Measurements from ENCODE around the gene GOLPH3L. TPM values are rescaled to one million over a fixed set of nuclear protein-coding genes. Genes with fewer than 3 reads are reported as not detected.
"Not testable (repeated sequence)": the region's sequence is repeated elsewhere in the genome, so short reads cannot be mapped to it uniquely, and the experiment has no call there.

The GOLPH3L gene
- total RNA-seq, 3 donors from 2014 or later = 62.8 to 105 (median 69.4) TPM

- Histone ChIP-seq H3K36me3 (ENCODE audit: low read depth) (peaks cover 7% of the 10 kb centered on the region), H3K4me1 (ENCODE audit: low read depth) (peaks cover 22% of the 10 kb centered on the region), H3K9me3 (no peaks in the 10 kb centered on the region), H3K4me3 (peak within 1 kb of the TSS; percentile 31)
- ATAC-seq = peak; percentile 95
- peak; percentile 95 to 98 (median 97) for DNase-seq
- intact Hi-C loops (cut with DNase I, micrococcal nuclease) = loop anchor here in 1 of 2 donors (10.0 kb wide), 1 partner anchor 75 kb away; no protein-coding TSS in a partner anchor
- TF ChIP-seq, protein P1, sequence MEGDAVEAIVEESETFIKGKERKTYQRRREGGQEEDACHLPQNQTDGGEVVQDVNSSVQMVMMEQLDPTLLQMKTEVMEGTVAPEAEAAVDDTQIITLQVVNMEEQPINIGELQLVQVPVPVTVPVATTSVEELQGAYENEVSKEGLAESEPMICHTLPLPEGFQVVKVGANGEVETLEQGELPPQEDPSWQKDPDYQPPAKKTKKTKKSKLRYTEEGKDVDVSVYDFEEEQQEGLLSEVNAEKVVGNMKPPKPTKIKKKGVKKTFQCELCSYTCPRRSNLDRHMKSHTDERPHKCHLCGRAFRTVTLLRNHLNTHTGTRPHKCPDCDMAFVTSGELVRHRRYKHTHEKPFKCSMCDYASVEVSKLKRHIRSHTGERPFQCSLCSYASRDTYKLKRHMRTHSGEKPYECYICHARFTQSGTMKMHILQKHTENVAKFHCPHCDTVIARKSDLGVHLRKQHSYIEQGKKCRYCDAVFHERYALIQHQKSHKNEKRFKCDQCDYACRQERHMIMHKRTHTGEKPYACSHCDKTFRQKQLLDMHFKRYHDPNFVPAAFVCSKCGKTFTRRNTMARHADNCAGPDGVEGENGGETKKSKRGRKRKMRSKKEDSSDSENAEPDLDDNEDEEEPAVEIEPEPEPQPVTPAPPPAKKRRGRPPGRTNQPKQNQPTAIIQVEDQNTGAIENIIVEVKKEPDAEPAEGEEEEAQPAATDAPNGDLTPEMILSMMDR (IDR thresholded peaks at IDR 0.05) = no peak
Observed at GRCh38 chr1:150629115-150629928, 67.6 kb downstream of the GOLPH3L start, which contains the start of gene ENSA. TSS of gene ENSA (minus strand) at chr1:150629612. CDS start at chr1:150629470, 142 bp downstream.

DNA sequence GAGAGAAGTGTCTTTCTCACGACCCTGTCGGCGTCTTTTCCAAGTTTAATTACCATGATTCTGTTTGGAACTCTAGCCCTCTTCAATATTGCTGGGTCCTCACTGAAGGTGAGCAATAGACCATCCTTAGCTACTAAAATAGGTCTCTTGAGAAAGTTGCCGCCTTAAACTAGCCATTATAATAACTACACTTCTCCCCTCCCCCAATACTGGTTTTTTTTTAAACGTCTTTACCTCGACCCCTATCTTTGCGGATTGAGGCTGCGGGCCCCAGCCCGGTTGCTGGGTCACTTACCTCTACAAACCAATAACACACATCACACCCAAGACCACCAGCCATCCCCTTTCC is 68.2 kb downstream of the GOLPH3L start:
- Histone ChIP-seq H3K4me3 (peak overlapping the region; percentile 31), H3K4me1 (ENCODE audit: low read depth) (peaks cover 22% of the 10 kb centered on the region), H3K9me3 (no peaks in the 10 kb centered on the region), H3K36me3 (ENCODE audit: low read depth) (peaks cover 7% of the 10 kb centered on the region)
- DNase-seq (no peak), ATAC-seq (no peak)
- TF ChIP-seq, protein P1 (IDR thresholded peaks at IDR 0.05) = no peak
- intact Hi-C loops (cut with DNase I, micrococcal nuclease) = loop anchor here in 1 of 2 donors (10.0 kb wide), 1 partner anchor 74 kb away; no protein-coding TSS in a partner anchor

DNA sequence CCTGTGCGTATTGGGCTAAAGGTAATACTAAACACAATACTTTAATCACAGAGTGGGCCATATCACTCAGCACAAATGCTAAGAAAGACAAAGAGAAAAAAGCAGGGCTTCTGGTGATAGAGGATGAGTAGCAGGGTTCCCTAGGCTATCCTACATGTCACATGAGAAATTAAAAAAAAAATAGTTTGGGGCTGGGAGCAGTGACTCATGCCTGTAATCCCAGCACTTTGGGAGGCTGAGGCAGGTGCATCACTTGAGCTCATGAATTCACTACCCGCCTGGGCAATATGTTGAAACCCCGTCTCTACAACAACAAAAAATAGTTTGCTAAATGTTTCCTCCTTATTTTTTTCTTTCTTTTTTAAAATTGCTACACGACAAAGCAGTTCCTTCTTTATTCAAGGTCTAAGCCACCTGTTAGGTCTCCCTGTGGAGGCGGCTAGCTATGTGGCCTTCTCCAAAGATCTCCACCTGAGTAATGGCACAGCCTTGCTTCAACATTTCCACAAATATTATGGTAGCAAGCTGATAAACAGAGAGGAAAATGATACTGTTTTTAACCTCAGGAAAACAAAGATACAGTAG is 69.0 kb downstream of the GOLPH3L start:
- no peak for ATAC-seq
- TF ChIP-seq, protein P1 (IDR thresholded peaks at IDR 0.05) = no peak
- no peak overlapping the region for H3K4me3 ChIP-seq
- peaks cover 22% of the 10 kb centered on the region for H3K4me1 ChIP-seq (ENCODE audit: low read depth)
- intact Hi-C loops (cut with DNase I, micrococcal nuclease) = loop anchor here in 1 of 2 donors (10.0 kb wide), 1 partner anchor 73 kb away; no protein-coding TSS in a partner anchor
- no peak for DNase-seq
- H3K9me3 ChIP-seq = no peaks in the 10 kb centered on the region
- H3K36me3 ChIP-seq (ENCODE audit: low read depth) = peaks cover 7% of the 10 kb centered on the region

GRCh38 chr1:150626150-150626549 is 70.8 kb downstream of the GOLPH3L start:
- TF ChIP-seq, protein P1 (IDR thresholded peaks at IDR 0.05) = no peak
- DNase-seq (no peak), ATAC-seq (no peak)
- H3K4me3 ChIP-seq = no peak overlapping the region
- no peaks in the 10 kb centered on the region for H3K9me3 ChIP-seq
- intact Hi-C loops (cut with DNase I, micrococcal nuclease) = loop anchor here in 1 of 2 donors (10.0 kb wide), 1 partner anchor 71 kb away; no protein-coding TSS in a partner anchor
- peaks cover 7% of the 10 kb centered on the region for H3K36me3 ChIP-seq (ENCODE audit: low read depth)
- peaks cover 26% of the 10 kb centered on the region for H3K4me1 ChIP-seq (ENCODE audit: low read depth)

DNA sequence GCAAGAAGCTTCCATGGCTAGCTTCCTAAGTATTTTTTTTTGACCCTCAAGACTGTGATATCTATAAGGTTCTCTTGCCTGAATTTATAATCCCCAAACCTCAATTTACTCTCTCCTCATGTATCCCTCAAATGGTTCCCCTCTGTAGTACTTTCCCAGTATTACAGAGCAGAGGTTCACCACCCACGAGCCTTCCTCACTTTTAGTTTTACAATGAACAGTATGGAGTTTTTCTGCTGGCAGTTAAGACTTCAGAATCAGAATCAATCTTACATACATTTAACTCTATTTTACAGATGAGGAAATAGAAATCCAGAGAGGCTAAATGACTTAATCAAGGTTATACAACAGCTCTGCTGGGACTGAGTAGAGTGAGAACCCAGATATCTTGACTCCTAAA is 72.4 kb downstream of the GOLPH3L start:
- intact Hi-C loops (cut with DNase I, micrococcal nuclease) = loop anchor here (5.0 to 10.0 kb wide), 2 partner anchors 47 to 70 kb away; partner anchors contain the start of gene MCL1 (in 1 of the 2)
- ATAC-seq; H3K36me3 ChIP-seq (ENCODE audit: low read depth); DNase-seq; H3K4me3 ChIP-seq; H3K9me3 ChIP-seq: not testable (repeated sequence)
- H3K4me1 ChIP-seq (ENCODE audit: low read depth) = peaks cover 34% of the 10 kb centered on the region

GRCh38 chr1:150624134-150624533 is 72.8 kb downstream of the GOLPH3L start:
- intact Hi-C loops (cut with DNase I, micrococcal nuclease) = loop anchor here (5.0 to 10.0 kb wide), 2 partner anchors 47 to 69 kb away; partner anchors contain the start of gene MCL1 (in 1 of the 2)
- peaks cover 37% of the 10 kb centered on the region for H3K4me1 ChIP-seq (ENCODE audit: low read depth)
- not testable (repeated sequence) for H3K4me3 ChIP-seq; ATAC-seq; H3K9me3 ChIP-seq; DNase-seq; H3K36me3 ChIP-seq (ENCODE audit: low read depth)
